DMS 273 (cell line): ENCODE results near the gene COLEC11.
A peak's percentile ranks its signal among the peaks of the same experiment; 100 is the strongest.
"Not testable (repeated sequence)": the region's sequence is repeated elsewhere in the genome, so short reads cannot be mapped to it uniquely, and the experiment has no call there.

Experiments
- DNase-seq: peaks from one replicate; lab custom pipeline; 2025; ENCODE audit not compliant: unreplicated experiment; lab: John Stamatoyannopoulos, UW

Gene COLEC11

DNA sequence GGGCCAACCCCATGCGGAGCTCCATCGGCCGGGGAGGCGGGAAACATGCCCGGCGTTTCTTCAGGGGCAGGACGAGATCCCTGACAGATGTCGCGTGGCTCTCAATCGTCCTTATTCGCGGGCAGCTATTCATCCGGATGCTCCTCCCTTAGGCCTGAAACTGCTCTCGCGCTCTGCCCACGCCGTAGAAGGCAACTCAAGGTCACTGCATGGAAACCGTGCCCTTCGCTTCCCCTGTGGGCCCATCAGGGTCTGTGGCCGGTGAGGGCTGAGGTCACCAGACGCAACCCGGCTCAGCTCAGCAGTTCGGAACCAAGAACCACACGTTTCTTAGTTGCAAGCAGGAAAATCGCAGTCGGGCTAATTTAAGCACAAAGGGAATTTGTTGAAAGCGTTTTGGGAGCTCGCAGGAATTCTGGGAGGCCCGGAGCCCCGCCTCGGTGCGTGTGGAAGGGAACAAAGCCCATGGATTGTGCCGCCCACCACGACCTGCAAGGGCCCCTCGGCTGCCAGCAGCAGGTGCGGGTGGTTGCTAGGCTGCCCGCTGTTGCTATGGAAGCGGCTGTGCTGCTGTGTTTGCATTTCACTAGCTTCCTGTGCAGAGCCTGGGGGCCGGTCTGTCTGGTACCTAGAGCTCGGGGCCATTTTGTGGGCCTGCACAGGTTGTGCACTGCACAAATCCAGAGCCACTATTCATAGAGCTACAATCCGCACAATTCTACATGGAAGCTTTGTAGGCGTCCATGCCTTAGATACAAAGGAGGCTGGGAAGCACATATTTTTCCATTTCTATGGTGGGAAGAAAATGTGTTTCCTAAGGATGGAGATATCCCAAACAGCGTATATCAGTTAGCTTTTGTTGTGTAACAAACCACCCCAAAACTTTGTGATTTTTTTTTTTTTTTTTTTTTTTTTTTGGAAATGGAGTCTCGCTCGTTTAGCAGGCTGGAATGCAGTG lies 57.1 kb downstream of the COLEC11 start:
- DNase-seq: peak; percentile 96

DNA sequence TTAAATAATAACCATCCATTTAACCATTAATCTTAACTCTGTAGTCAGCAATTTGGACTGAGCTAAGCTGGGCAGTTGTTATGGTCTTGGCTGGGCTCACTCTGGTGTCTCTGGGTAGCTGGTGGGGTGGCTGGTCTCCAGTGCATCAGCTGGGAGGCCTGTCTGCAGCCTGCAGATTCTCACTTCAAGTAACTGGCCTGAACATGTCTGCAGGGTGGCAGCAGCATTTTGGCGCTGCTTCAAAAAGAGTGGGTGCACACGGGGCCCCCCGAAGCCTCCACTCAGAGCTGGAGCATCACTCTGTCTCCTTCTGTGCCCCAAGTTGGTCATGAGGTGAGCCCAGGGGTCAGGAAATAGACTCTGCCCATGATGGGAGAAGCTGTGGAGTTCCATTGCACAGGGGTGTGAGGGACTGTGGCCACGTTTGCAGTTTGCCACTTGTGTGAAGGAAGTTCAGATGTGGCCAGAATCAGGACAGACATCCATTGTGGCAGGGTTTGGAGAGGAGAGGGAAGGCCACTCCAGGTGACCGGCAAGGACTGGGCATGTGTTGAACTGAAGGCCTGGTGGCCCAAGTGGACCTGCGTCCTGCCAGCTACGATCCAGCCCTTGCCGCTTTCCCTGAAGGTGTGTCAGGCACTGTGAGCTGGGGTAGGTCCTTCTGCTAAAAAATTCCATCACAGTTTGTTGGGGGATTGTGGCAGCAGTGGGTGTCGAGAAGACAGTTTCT lies 58.1 kb downstream of the COLEC11 start:
- no peak for DNase-seq

DNA sequence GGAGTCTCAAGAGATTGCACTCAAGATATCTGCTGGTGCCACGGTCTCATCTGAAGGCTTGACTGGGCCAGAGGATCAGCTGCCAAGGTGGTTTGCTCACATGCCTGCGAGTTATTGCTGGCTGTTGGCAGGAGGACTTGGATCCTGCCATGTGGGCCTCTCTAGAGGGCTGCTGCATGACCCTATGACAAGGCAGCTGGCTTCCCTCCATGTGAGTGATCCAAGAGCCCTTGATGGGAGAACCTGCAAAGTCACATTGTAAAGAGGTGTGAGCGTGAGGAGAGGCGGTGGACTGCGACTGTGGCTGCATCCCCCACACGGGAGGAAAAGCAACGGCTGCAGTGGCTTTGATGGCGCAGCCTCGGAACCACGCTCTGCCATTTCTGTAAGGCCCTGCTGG lies 59.1 kb downstream of the COLEC11 start:
- no peak for DNase-seq

DNA sequence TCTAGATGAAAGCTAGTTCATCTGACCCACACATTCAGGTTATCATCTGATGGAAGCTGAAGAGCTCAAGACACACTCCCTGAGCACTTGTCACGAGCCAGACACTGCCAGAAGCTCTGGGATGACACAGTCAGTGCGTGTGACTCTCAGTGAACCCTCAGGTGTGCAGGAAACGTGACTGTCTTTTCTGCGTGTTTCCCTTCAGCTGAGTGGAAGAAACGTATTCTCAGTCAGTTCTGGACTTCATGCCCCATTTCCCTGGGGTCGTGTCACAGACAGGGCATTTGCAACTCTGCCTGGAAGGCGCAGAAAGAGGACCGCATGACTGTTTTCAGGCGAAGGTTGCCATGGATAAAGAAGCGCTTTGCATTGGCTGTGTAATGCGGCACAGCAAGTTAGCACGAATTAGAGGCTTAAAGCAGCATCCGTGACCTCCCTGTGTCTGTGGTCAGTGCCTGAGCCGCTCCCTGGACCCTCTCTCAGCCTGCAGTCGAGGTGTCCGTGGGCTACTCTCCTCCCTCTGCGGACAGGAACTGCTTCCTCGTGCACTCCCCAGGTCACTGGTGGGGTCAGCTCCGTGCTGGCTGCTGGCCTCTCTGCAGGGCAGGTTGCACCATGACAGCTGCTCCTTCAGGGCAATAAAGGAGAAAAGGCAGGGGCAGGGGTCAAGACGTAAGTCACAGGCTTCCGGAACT lies 59.8 kb downstream of the COLEC11 start:
- DNase-seq: no peak

DNA sequence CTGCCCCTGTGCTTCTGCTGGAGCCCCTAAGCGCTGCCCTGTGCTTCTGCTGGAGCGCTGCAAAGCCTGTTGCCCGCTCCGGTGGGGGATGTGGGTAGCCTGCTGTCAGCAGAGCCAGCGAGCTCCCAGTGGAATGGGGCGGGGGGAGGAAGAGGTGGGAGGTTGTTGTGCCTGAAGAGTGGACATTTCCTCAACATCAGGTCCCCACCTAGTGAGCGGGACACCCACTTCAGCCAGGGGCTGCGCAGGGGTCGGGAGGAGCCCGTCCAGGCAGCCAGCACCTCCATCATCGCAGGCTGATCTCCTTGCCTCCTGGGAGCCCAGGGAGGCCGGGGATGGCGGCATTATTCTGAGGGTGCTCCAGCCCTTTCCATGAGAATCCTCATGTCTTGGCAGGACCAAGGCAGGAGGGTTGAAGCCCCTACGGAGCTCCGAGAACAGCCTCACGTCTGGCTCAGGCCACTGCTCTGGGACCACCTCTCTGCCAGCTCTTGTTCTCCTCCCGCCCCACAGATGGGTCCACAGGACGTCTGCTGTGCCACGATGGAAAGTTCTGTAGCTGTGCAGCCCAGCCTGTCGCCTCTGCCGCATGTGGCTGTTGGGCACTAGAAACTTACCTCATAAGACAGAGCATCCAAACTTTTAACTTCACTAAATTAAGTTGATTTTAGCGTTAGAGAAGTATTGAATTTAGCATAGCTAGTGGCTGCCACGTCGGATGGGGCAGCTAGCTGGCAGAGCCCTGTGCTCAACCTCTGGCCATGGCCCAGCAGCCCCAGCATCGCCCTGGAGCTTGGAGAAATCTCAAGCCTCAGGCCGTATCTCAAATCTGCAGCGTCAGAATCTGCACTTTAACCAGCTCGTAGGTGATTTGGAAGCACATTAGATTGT lies 61.2 kb downstream of the COLEC11 start:
- no peak for DNase-seq

DNA sequence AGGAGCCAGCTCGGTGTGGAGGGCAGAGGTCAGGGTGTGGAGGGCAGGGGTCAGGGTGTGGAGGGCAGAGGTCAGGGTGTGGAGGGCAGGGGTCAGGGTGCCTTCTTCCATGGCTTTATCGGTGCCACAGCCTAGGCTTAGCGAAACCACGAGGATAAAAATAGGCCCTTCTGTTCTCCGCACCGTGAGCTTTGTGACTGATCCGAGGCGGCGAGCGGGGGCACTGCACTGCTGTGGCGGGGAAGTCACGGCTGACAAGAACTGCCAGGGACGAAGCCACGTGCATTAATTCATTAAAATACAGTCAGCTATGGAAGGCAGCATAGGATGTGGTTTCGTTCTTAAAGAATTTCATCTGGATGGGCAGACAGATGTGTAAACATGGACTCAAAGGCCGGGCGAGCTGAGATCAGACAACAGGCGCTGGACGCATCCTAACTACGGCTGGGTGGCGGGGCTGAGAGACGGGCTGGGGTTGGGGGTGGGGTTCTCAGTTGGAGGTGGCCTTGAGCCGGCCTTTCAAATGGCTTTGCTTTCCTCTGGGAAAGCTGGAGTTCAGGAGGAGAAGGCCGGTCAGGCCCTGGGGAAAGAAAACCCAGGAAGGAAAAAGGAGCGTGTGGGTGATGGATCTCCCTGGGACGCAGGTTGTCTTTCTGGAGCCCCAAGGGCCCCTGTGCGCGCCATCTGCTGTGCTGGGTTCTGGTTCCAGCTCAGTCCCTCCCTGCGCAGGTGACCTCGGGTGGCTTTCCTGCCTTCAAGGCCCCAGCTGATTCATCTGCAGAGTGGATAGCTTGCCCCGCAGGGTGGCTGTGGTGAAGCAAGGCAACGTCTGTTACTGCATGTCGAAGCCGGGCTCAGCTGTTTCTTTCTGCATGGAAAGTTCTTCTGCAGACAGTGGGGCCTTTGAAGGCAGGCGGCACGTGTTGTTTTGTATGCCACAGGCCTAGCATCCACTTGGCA lies 62.1 kb downstream of the COLEC11 start:
- DNase-seq: peak; percentile 38

DNA sequence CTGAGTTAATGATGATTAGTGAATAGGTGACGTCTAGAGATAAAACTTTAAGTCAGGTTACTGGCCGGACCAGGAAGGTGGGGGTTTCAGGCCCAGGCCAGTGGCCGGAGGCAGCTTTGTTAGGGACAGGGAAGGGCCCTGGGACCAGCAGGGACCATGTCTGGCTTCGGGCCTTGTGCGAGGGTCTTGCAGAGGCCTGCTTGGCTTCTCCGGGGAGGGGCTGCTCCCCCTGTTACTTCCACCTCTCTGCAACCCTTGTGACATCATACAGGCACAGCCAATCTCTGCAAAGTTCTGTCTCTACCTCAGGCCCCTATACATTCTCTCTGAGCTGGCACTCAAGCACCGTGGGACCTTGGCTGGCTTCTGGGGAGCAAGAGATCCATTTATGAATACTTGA lies 63.0 kb downstream of the COLEC11 start, which contains the start of gene ALLC:
Gene ALLC, plus strand, starts transcription at position 320 of the 400 bp plus-strand sequence. CDS start 12,958 bp downstream, outside the sequence.
- DNase-seq: no peak

DNA sequence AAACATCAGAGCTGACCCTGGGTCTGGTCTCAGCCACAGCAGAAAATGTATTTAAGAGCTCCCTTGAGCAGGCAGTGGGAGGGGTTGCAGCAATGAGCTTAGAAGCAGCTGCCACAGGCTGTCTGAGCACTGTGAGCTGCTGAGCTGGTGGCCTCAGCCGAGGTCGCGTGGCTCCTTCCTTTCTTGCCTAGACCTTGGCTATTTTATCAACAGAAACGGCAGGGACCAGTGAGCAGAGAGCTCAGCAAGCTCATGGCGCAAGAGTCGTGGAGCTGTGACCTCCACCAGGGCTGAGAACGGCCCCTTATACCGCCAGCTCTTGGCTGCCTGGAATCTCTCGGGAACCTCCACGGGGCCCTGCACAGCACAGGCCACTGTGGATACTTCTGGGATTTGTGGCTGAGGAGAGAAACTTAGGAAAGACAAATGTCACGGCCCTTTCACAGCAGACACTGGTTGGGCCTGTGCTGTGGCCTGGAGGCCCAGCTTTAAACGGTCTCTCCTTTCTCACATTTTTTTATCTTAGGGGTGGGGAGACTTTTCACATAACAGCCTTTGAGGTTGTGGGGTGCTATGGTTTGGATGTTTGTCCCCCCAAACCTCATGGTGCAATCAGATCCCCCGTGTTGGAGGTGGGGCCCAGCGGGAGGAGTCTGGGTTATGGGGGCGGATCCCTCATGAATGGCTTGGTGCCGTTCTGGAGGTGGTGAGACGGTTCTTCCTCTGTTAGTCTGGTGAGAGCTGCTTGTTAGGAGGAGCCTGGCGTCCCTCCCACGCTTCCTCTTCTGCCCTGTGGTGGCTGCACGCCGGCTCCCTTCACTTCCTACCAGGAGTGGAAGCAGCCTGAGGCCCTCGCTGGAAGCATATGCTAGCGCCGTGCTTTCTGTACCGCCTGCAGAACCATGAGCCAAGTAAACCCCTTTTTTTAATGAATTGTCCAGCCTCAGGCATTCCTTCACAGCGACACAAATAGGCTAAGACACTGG lies 64.8 kb downstream of the COLEC11 start:
- peak; percentile 39 for DNase-seq

DNA sequence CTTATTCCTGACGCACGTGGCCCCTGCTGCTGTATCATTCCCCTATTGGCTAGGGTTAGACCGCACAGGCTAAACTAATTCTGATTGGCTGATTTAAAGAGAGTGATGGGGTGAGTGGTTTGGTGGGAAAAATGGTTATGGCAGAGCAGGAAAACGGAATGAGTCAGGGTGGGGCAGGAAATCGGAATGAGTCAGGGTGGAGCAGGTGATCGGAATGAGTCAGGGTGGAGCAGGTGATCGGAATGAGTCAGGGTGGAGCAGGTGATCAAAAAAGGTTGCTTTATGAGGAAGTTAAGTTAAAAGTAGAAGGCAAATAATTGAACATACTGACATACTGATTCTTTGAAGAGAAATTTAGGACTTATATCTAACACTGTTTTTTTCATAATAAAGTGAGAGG lies 65.7 kb downstream of the COLEC11 start:
- not testable (repeated sequence) for DNase-seq

DNA sequence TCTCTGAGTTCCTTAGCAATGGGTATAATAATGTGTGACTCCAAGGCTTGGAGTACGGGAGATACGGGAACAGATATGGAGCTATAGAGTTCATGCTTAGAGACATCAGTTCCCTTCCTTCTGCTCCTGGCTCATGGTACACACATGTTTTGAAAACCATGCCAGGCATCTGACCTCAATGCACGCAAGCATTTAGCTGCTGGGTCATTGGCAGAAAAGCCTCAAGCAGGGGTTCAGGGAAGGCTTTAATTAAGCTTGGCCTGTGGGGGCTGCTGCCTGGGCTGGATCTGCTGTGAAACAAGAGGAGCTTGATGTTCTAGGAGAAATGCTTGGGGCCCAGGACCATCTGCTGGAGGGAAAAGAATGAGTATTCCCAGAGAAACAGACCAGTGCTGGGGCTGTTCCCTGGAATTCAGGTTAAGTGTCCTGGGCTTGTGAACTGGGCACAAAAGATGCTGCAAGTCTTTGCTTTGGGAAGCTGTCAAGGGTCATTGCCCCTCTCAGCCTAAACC lies 66.3 kb downstream of the COLEC11 start:
- DNase-seq: no peak

DNA sequence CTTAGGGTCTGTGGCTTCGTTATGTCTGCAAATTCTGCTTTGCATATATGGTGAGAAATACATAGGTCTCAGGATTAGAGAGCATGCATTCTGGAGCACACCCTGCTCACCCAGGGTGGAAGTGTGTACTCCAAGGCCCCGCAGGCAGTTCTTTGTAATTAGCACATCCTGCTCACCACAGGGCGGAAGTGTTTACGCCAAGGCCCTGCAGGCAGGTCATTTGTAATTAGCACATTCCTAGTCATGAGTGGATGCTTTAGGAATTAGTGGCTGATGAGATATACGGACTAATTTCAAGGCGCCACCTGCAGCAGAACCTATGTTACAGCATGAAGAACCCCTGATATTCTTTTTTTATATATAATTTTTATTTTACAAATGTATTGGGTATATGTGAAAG lies 67.3 kb downstream of the COLEC11 start:
- no peak for DNase-seq

DNA sequence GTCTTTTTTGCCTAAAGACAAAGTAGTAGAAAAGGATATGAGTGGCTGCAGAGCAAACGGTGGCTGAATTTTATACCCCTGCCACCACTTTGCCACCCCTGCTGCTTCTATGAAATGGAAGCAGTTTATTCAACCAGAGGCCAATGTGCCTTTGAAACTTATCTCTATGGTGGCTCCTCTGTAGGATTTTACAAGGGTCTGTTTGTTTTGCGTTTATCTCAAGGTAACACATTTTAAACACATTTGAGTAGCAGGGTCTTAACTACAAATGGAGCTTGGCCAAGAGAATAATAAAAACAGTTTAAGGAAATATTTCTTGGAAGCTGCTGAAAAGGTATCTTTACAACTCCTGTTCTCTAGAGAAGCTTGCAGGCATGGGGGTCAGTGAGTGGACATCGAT lies 69.2 kb downstream of the COLEC11 start:
- no peak for DNase-seq

DNA sequence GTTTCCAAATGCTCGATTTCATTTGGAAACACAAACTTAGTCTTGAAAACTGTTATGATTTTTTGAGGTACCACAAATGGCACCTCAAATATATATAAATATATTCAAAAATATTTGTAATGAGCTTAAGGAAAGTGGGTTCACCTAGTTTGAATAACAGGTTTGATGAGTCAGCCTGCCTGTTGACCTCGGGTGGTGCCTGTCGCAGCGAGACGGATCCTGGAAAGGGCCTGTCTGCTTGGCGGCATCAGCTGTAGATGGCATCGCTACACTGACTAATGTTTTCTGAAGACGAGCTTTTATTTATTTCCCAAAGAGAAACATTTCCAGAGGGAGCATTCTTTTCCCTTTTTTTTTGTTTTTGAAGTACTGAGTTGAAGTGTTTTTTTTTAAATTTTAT lies 70.0 kb downstream of the COLEC11 start:
- no peak for DNase-seq

DNA sequence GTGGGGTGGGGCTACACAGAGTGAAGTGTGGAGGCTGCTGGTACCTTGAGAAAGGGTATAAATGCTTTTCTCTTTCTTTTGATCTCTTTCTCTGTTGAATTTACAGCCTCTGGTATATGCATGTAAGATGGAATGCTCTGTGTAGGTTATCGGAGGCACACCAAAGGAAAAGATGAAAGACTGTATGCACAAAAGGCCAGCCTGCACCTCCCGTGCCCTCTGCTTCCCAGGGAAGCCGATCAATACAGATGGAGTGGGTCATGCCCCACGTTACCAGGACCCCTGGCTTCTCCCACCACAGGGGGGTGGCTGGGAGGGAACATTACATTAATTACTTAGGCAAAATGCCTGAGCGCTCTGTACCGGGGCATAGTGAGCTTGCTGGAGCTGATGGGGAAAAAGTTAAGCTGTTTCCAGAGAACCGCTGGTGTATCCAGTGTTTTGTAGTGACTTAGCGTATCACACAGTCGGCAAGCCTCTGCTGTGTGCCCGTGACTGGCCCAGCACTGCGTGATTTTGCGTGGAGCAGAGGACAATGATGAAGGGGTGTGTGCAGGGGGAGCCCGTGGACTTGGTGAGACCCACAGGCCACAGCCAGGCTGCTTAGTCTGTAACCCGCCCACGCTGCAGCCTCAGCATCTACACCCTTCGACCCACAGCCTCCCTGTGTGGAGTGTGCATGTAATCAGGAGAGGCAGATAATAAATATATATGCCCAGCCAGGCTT lies 71.1 kb downstream of the COLEC11 start:
- no peak for DNase-seq

DNA sequence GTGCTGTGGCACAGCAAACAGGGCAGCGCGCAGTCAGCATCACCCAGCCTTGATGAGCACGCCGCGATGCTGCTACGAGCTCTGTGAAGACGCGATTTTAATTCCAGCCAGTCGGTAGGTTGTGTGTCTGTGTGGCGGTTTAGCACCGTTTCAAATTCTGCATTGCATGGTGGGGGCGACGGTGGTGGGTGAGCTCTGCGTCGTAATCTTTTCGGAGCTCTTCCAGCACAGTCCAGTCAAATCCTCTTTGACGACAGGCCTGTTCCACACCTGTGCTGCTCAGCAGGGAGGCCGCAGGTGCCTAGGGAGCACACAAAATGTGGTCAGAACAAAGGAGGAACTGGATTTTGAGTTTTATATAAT lies 71.7 kb downstream of the COLEC11 start:
- no peak for DNase-seq

DNA sequence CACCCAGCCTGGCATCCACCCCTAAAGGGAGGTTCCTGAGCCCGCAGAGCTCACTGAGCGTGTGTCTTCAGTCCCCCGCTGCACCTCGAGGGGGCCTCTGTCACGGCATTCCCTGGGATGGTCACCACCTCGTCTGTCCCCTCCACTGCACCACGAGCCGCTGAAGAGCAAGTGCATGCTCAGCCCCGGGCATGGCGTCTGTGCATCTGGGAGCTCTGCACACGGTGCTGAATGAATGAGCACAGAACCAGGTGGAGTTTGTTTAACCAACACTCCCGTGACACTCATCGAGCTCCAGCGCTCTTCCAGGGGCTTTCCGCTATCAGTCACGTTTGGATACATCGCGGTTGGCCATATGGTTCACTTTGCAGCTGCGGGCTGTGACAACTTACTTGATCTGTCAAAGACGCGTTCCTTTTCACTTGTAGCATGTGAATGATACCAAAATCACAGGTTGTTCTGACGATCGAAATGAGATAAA lies 72.3 kb downstream of the COLEC11 start:
- DNase-seq: peak; percentile 50

DNA sequence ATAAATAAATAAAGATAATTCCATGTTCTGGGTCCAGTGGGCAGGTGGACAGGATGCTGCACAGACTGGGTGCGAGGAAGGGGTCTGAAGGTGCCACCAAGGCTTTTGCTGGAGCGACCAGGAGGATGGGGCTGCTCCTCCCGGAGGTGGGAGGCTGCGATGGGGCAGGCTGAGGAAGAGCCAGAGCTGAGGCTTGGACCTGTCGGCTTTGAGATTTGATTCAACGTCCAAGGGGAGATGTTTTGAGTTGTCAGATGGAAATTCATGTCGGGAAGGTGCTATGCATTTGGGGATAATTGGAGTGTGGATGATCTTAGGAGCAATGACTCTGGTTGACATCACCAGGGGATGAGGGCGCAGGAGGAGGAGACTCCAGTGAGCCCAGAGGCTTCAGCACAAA lies 74.7 kb downstream of the COLEC11 start:
- DNase-seq: no peak
